Keratinocyte (primary cell): ENCODE data around the gene KCNN4. TPM values are rescaled to one million over a fixed set of nuclear protein-coding genes. Genes with fewer than 3 reads are reported as not detected.

Experiments
- DNase-seq: peaks from one replicate; pipeline ENCODE4 v3.0.0-alpha.2; 2011; ENCODE audit warnings: low read depth, missing footprints, low spot score
- FAIRE-seq: peaks from 2 replicates; lab custom pipeline; 2011; peaks lifted over from hg19 to GRCh38; lab: Jason Lieb, UNC
- H2AFZ ChIP-seq: 2 replicates; pipeline ENCODE4 v1.6.0; 2012; ENCODE audit warnings: low read length, control low read depth, inconsistent platforms; ENCODE audit not compliant: control insufficient read depth
- H3K27ac ChIP-seq: 2 replicates; pipeline ENCODE4 v1.5.1; 2011; ENCODE audit warnings: low read length; ENCODE audit not compliant: control insufficient read depth, insufficient read depth
- H3K27me3 ChIP-seq: 3 replicates; pipeline ENCODE4 v1.6.0; 2011; ENCODE audit warnings: low read length; ENCODE audit not compliant: control insufficient read depth, insufficient read depth; ENCODE audit errors: extremely low read depth
- H3K36me3 ChIP-seq, 2 experiments: 2 replicates in 1 of 2; 3 replicates in 1 of 2; pipeline ENCODE4 v1.5.1; 2011; ENCODE audit warnings: low read length in 2 of 2, mild to moderate bottlenecking in 1 of 2; ENCODE audit not compliant: control insufficient read depth in 2 of 2, insufficient read depth in 2 of 2; ENCODE audit errors: extremely low read depth in 1 of 2
- H3K4me1 ChIP-seq: 3 replicates; pipeline ENCODE4 v1.5.1; 2011; ENCODE audit warnings: low read length; ENCODE audit not compliant: control insufficient read depth, insufficient read depth; ENCODE audit errors: extremely low read depth
- H3K4me2 ChIP-seq: 3 replicates; pipeline ENCODE4 v1.6.0; 2011; ENCODE audit warnings: low read depth, low read length; ENCODE audit not compliant: control insufficient read depth, insufficient read depth; ENCODE audit errors: extremely low read depth
- H3K4me3 ChIP-seq, 3 experiments: fragments of 200-600 bp in 1 of 3; sonication (generic) in 1 of 3; 2 replicates in 2 of 3; 3 replicates in 1 of 3; pipeline ENCODE4 v1.5.1; 2011 to 2016; ENCODE audit warnings: low read length in 3 of 3, mild to moderate bottlenecking in 3 of 3, control low read depth in 2 of 3, inconsistent platforms in 1 of 3, low read depth in 1 of 3, mixed read lengths in 1 of 3, mixed run types in 1 of 3, moderate library complexity in 1 of 3; ENCODE audit not compliant: control insufficient read depth in 2 of 3, insufficient read depth in 2 of 3; ENCODE audit errors: extremely low read depth in 1 of 3
- H3K79me2 ChIP-seq: 2 replicates; pipeline ENCODE4 v1.6.0; 2012; ENCODE audit warnings: low read length; ENCODE audit not compliant: control insufficient read depth, insufficient read depth
- H3K9ac ChIP-seq: 3 replicates; pipeline ENCODE4 v1.6.0; 2011; ENCODE audit warnings: low read length; ENCODE audit not compliant: control insufficient read depth, insufficient read depth; ENCODE audit errors: extremely low read depth
- H3K9me1 ChIP-seq: 3 replicates; pipeline ENCODE4 v1.6.0; 2011; ENCODE audit warnings: low read length; ENCODE audit not compliant: control insufficient read depth, insufficient read depth; ENCODE audit errors: extremely low read depth
- H3K9me3 ChIP-seq: 2 replicates; pipeline ENCODE4 v1.5.1; 2012; ENCODE audit warnings: low read depth, low read length; ENCODE audit not compliant: control insufficient read depth
- H4K20me1 ChIP-seq: 3 replicates; pipeline ENCODE4 v1.6.0; 2011; ENCODE audit warnings: low read length; ENCODE audit not compliant: control insufficient read depth, insufficient read depth; ENCODE audit errors: extremely low read depth
- EZH2 ChIP-seq: IDR thresholded peaks from one replicate; pipeline ENCODE4 v1.6.1; 2012; ENCODE audit warnings: inconsistent platforms, mild to moderate bottlenecking, low read length, moderate library complexity
- dilution Hi-C: fragments of 300-500 bp; cut with MboI; formaldehyde crosslinking; loops from one replicate; pipeline ENCODE4 v1.7.0; 2020; ENCODE audit warnings: low sequenced_read_pairs; ENCODE audit not compliant: extremely low pct_ligation_motif_present
- polyA plus RNA-seq, 5 experiments: library from polyadenylated mRNA; depleted of rRNA in 3 of 5; stranded (reverse) in 3 of 5; stranded (forward) in 1 of 5; unstranded in 1 of 5; fragments of >200 nt; gene quantifications; 1 replicate in 1 of 5; 2 replicates in 3 of 5; 3 replicates in 1 of 5; pipeline versions ENCODE4 v1.2.1 to v1.2.3, GENCODE V29; 2011 to 2012; ENCODE audit warnings: missing spikeins in 2 of 5, low read depth in 1 of 5, low replicate concordance in 1 of 5
- TF ChIP-seq, protein P1 (sequence below), 3 experiments: IDR thresholded peaks in 1 of 3; conservative IDR thresholded peaks in 1 of 3; optimal IDR thresholded peaks in 1 of 3; 2 replicates in 2 of 3; 3 replicates in 1 of 3; pipeline versions ENCODE3 to v1.5.1; 2011; ENCODE audit warnings: low read length in 3 of 3, mild to moderate bottlenecking in 3 of 3, moderate library complexity in 2 of 3, control low read depth in 1 of 3, inconsistent platforms in 1 of 3; ENCODE audit not compliant: insufficient read depth in 2 of 3; ENCODE audit errors: extremely low read depth in 1 of 3

Gene KCNN4
- polyA plus RNA-seq, 1 donor (not counting 4 experiments of a cell fraction or from before 2014, with no cell fraction given) = 9.8 TPM

DNA sequence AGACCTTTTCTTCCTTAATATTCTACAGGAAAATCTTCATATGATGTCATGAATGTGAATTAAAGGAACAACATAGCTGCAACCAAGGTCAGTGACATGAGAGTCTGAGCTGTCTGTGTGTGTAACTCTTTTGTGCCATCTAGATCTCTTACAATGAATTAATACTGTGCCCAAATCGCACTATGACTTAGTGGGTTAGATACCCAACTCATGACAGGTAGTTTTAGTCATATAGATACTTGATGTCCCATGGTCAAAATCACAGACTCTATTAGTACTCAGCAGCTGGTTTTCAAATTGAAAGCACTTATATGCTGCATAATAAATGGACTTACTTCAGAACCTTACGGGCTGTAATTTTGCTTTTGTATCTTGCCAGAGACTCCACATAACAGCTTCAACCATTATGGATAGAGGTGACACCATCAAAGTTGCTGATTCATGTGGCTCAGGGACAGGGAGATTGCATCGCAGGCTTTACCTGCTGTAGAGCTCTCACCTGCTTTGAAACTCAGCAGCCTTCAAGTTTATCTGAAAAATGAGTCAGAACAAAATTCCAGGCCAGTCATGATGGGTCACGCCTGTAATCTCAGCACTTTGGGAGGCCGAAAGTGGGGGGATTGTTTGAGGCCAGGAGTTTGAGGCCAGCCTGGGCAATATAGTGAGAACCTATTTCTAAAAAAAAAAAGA is 34.0 kb upstream of the KCNN4 start:
- H3K9ac ChIP-seq = no peak overlapping the region
- DNase-seq (no peak), FAIRE-seq (peak; percentile 46)
- H3K9me1 ChIP-seq = no peaks in the 10 kb centered on the region
- H3K4me1 ChIP-seq = peaks cover 11% of the 10 kb centered on the region
- no peak overlapping the region for H2AFZ ChIP-seq
- H3K36me3 ChIP-seq = no peaks in the 10 kb centered on the region
- dilution Hi-C loops = no loop called here
- no peaks in the 10 kb centered on the region for H4K20me1 ChIP-seq
- H3K4me2 ChIP-seq = no peak overlapping the region
- no peak overlapping the region for H3K4me3 ChIP-seq
- TF ChIP-seq, protein P1, sequence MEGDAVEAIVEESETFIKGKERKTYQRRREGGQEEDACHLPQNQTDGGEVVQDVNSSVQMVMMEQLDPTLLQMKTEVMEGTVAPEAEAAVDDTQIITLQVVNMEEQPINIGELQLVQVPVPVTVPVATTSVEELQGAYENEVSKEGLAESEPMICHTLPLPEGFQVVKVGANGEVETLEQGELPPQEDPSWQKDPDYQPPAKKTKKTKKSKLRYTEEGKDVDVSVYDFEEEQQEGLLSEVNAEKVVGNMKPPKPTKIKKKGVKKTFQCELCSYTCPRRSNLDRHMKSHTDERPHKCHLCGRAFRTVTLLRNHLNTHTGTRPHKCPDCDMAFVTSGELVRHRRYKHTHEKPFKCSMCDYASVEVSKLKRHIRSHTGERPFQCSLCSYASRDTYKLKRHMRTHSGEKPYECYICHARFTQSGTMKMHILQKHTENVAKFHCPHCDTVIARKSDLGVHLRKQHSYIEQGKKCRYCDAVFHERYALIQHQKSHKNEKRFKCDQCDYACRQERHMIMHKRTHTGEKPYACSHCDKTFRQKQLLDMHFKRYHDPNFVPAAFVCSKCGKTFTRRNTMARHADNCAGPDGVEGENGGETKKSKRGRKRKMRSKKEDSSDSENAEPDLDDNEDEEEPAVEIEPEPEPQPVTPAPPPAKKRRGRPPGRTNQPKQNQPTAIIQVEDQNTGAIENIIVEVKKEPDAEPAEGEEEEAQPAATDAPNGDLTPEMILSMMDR (optimal IDR thresholded peaks at IDR 0.05 in 1 of 3, IDR thresholded peaks at IDR 0.05 in 1 of 3, conservative IDR thresholded peaks at IDR 0.05 in 1 of 3; ENCODE audit: extremely low read depth in 1 of 3, insufficient read depth in 2 of 3, low read length in 3 of 3) = no peak
- TF ChIP-seq EZH2 = no peak
- H3K79me2 ChIP-seq = no peaks in the 10 kb centered on the region
- H3K27ac ChIP-seq = no peak overlapping the region
- no peaks in the 10 kb centered on the region for H3K9me3 ChIP-seq
- H3K27me3 ChIP-seq = no peaks in the 10 kb centered on the region

DNA sequence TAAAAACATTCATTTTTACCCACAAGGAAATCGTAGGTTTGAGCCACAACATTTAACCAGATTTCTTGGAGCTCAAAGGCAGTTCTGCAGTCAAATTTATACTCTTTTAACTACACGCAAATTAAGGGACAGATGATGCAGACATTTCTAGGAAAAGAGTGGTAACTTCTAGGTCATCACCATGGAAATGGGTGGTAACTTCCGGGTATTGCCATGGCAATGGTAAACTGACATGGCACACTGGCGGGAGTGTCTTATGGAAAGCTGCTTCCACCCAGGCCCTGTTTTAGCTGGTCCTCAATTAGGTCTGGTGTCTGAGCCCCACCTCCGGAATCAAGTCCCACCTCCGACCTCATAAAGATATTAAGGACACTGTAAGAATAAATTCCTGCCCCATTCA is 31.9 kb upstream of the KCNN4 start:
- H2AFZ ChIP-seq = no peak overlapping the region
- H3K9me1 ChIP-seq = no peaks in the 10 kb centered on the region
- H4K20me1 ChIP-seq = no peaks in the 10 kb centered on the region
- H3K4me2 ChIP-seq = no peak overlapping the region
- H3K9ac ChIP-seq = no peak overlapping the region
- no peaks in the 10 kb centered on the region for H3K4me1 ChIP-seq
- H3K9me3 ChIP-seq = no peaks in the 10 kb centered on the region
- dilution Hi-C loops = no loop called here
- FAIRE-seq (no peak), DNase-seq (no peak)
- no peaks in the 10 kb centered on the region for H3K36me3 ChIP-seq
- no peaks in the 10 kb centered on the region for H3K79me2 ChIP-seq
- TF ChIP-seq EZH2 = no peak
- TF ChIP-seq, protein P1 (optimal IDR thresholded peaks at IDR 0.05 in 1 of 3, IDR thresholded peaks at IDR 0.05 in 1 of 3, conservative IDR thresholded peaks at IDR 0.05 in 1 of 3; ENCODE audit: extremely low read depth in 1 of 3, insufficient read depth in 2 of 3, low read length in 3 of 3) = no peak
- no peak overlapping the region for H3K27ac ChIP-seq
- H3K27me3 ChIP-seq = no peaks in the 10 kb centered on the region
- no peak overlapping the region for H3K4me3 ChIP-seq
